NB4 (cell line): ENCODE measurements around the gene ANKRD28.

Experiments used
- CTCF ChIP-seq: IDR thresholded peaks from one replicate; pipeline ENCODE4 v1.5.1; 2012; ENCODE audit warnings: low read depth, low read length
- POLR2A ChIP-seq: IDR thresholded peaks from 2 replicates; pipeline ENCODE4 v1.6.1; 2011; ENCODE audit warnings: mild to moderate bottlenecking; ENCODE audit not compliant: insufficient read length; ENCODE audit errors: extremely low read depth

GRCh38 chr3:15633766-15634598 lies 163.8 kb downstream of the ANKRD28 start:
- no peak for TF ChIP-seq CTCF
- no peak for TF ChIP-seq POLR2A
